Activated T-cell treated with anti-CD3 and anti-CD28 coated beads, Interleukin-2, amount 50 U/mL, for 24 hours (primary cell): ENCODE data around the gene BCKDK.
"Not testable (repeated sequence)": the region's sequence is repeated elsewhere in the genome, so short reads cannot be mapped to it uniquely, and the experiment has no call there.

ENCODE experiments used
- DNase-seq: peaks from one replicate; pipeline ENCODE4 v3.0.0-alpha.2; 2020
- H3K27ac Mint-ChIP-seq: 2 replicates; pipeline ENCODE4 v1.8.0; 2020; ENCODE audit warnings: mild to moderate bottlenecking, mixed read lengths
- H3K27me3 Mint-ChIP-seq: 2 replicates; pipeline ENCODE4 v1.8.0; 2020; ENCODE audit warnings: mixed read lengths
- H3K36me3 Mint-ChIP-seq: 2 replicates; pipeline ENCODE4 v1.8.0; 2020; ENCODE audit warnings: low read depth, mixed read lengths
- H3K4me1 Mint-ChIP-seq: 2 replicates; pipeline ENCODE4 v1.8.0; 2020; ENCODE audit warnings: low read depth, mixed read lengths
- H3K4me3 Mint-ChIP-seq: 2 replicates; pipeline ENCODE4 v1.8.0; 2020; ENCODE audit warnings: mild to moderate bottlenecking, moderate library complexity, mixed read lengths
- H3K9me3 Mint-ChIP-seq: 2 replicates; pipeline ENCODE4 v1.8.0; 2020; ENCODE audit warnings: mixed read lengths

Gene BCKDK

GRCh38 chr16:31144418-31144817 is 36.2 kb downstream of the BCKDK start:
- H3K36me3 Mint-ChIP-seq, H3K4me3 Mint-ChIP-seq, H3K27ac Mint-ChIP-seq, H3K9me3 Mint-ChIP-seq, H3K27me3 Mint-ChIP-seq, DNase-seq: not testable (repeated sequence)
- peaks cover 14% of the 10 kb centered on the region for H3K4me1 Mint-ChIP-seq

DNA sequence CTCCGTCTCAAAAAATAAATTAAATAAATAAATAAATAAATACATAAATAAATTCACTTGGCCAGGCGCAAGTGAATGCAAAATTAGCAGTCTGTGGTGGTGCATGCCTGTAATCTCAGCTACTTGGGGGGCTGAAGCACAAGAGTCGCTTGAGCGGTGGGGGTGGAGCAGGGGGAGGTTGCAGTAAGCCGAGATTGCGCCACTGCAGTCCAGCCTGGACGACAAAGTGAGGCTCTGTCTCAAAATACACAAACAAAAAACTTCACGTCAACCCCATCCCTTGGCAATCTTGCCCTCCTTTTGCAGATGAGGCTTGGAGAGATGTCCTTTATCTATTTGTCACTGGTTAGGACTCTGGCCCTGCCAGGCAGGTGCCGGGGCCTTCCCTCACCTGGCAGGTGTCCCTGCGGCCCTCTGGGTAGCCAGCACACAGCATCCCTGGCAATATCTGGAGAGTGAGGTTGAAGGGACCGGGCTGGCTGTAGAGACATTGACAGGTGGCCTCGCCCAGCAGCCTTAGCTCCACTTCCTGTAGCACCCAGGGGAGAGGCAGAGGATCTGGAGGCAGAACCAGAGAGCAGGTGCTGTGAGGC is 37.3 kb downstream of the BCKDK start:
- H3K9me3 Mint-ChIP-seq = no peaks in the 10 kb centered on the region
- DNase-seq = no peak
- no peak overlapping the region for H3K4me3 Mint-ChIP-seq
- no peaks in the 10 kb centered on the region for H3K36me3 Mint-ChIP-seq
- no peak overlapping the region for H3K27ac Mint-ChIP-seq
- H3K27me3 Mint-ChIP-seq = no peaks in the 10 kb centered on the region
- peaks cover 14% of the 10 kb centered on the region for H3K4me1 Mint-ChIP-seq

DNA sequence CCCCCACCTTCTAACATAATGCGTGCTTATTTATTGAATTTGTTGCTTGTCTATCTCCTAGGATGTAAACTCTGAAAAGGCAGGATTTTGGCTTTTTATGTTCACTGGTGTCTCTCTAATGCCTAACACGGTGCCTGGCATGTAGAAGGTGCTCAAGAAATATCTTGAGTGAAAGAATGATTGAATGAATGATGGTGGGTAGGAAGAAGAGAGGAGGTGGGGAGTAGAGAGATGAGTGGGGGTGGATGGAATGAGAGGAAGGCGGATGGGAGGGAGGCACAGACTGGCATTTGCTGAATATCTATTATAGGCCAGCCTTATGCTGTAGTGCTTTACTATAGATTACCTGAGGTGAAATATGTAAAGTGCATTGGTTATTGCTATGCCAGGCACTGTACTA is 39.4 kb downstream of the BCKDK start:
- Mint-ChIP-seq H3K9me3 (no peaks in the 10 kb centered on the region), H3K4me3 (no peak overlapping the region)

GRCh38 chr16:31148281-31148728 is 40.1 kb downstream of the BCKDK start:
- Mint-ChIP-seq H3K27ac (no peak overlapping the region), H3K4me1 (peaks cover 6% of the 10 kb centered on the region), H3K9me3 (no peaks in the 10 kb centered on the region), H3K27me3 (no peaks in the 10 kb centered on the region), H3K4me3 (no peak overlapping the region), H3K36me3 (no peaks in the 10 kb centered on the region)
- no peak for DNase-seq

More for the DNA sequence above, 39.4 kb downstream of the BCKDK start:
- Mint-ChIP-seq H3K27me3 (no peaks in the 10 kb centered on the region), H3K27ac (no peak overlapping the region), H3K36me3 (no peaks in the 10 kb centered on the region), H3K4me1 (peaks cover 6% of the 10 kb centered on the region)
- DNase-seq = no peak

- Mint-ChIP-seq H3K36me3 (no peaks in the 10 kb centered on the region), H3K27me3 (no peaks in the 10 kb centered on the region), H3K4me3 (no peak overlapping the region), H3K4me1 (no peaks in the 10 kb centered on the region), H3K27ac (no peak overlapping the region), H3K9me3 (no peaks in the 10 kb centered on the region)
- DNase-seq = no peak
Observed at GRCh38 chr16:31148896-31149295, 40.7 kb downstream of the BCKDK start.

DNA sequence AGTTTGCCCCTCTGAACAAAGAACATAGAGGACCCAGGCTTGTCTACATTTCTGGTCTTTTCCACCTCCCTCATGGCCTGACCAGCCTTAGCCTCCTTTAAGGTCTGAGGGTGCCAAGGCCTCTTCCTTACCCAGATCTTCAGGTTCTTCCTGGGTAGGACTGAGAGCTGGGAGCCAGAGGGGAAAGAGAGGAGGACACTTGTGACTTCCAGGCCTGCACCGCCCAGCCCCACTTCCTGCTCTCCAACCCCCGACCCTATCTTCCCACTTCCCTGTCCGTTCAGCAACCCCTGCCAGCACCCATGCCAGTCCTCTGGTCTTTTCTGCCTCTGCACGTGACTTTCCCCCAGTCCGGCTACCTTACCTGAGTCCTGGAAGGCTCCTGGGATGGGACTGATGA is 41.1 kb downstream of the BCKDK start:
- H3K27ac Mint-ChIP-seq = no peak overlapping the region
- H3K9me3 Mint-ChIP-seq = no peaks in the 10 kb centered on the region
- no peak for DNase-seq
- no peak overlapping the region for H3K4me3 Mint-ChIP-seq
- no peaks in the 10 kb centered on the region for H3K27me3 Mint-ChIP-seq
- H3K4me1 Mint-ChIP-seq = no peaks in the 10 kb centered on the region
- no peaks in the 10 kb centered on the region for H3K36me3 Mint-ChIP-seq

DNA sequence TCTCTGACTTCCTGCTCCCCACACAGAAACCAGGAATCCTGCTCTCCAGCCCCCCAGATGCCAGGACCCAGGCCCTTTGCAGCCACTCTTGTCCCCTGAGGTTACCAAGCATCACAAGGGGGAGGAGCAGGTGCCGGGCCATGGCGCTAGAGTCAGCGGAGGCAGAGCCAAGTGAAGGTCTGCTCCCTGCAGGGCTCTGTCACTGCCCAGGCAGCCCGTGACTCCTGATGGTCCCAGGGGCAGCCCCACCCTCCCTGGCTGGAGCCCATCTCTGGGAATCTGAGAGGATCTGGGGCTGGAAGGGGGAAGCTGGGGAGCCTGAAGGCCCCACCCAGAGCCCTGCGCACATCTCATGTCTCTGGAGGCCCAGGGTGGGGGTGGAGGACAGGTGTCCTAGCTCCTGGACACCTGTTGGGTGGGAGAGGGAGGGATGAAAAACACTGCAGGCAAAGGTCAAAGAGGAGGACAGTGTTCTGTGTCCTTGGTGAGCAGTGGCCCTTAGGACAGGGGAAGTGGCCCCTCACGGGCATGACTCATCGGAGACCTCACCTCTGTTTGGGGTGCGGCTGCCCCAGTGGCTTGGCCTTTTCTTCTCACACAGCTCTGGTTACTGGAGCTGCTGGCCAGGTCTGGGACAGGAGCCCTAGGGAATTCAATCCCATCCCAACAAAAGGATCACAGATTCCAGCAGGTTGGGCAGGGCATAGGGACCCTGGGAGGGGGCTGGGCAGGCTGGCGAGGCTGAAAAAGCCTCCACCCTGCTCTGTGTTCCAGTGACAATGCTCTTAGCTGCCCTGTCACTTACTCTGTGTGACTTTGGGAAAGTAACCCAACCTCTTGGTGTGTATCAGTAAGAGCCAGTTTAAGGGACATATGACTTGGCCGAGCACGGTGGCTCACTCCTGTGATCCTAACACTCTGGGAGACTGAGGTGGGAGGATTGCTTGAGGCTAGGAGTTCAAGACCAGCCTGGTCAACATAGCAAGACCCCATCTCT is 42.0 kb downstream of the BCKDK start, which contains the start of gene PRSS36:
TSS of gene PRSS36 (minus strand) at position 173 of the 997 bp plus-strand sequence. CDS start at position 142, 31 bp downstream.
- Mint-ChIP-seq H3K27ac (no peak within 1 kb of the TSS), H3K36me3 (no peaks in the 10 kb centered on the region), H3K27me3 (no peaks in the 10 kb centered on the region), H3K4me3 (no peak within 1 kb of the TSS), H3K9me3 (no peaks in the 10 kb centered on the region), H3K4me1 (no peaks in the 10 kb centered on the region)
- DNase-seq = no peak

GRCh38 chr16:31150976-31151375 is 42.8 kb downstream of the BCKDK start:
- not testable (repeated sequence) for DNase-seq, H3K9me3 Mint-ChIP-seq, H3K36me3 Mint-ChIP-seq, H3K27ac Mint-ChIP-seq, H3K4me1 Mint-ChIP-seq, H3K27me3 Mint-ChIP-seq, H3K4me3 Mint-ChIP-seq

DNA sequence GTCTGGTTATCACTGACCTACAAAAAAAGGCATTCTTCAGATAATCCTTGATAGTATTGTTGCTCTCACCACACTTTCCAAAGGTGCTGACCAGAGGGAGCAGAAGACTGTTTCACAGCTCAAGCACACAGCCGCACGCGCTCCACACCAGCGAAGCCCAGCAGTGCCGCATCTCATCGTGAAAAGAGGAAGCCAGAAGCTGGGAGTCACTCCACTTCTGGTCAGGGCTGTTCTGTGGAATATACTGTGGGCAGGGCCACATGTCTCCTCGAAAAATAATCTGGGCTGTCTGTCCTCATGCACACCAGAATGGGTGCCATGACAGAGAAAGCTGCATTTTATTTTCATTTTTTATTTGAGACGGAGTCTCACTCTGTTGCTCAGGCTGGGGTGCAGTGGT is 49.0 kb downstream of the BCKDK start:
- peak overlapping the region; percentile 38 for H3K4me3 Mint-ChIP-seq
- no peaks in the 10 kb centered on the region for H3K27me3 Mint-ChIP-seq
- DNase-seq = no peak
- H3K36me3 Mint-ChIP-seq = no peaks in the 10 kb centered on the region
- no peak overlapping the region for H3K27ac Mint-ChIP-seq
- H3K4me1 Mint-ChIP-seq = peaks cover 8% of the 10 kb centered on the region
- no peaks in the 10 kb centered on the region for H3K9me3 Mint-ChIP-seq
